EL (cell line): ENCODE data around the gene RYR1.
"Not testable (repeated sequence)": the region's sequence is repeated elsewhere in the genome, so short reads cannot be mapped to it uniquely, and the experiment has no call there.

Experiments used
- DNase-seq: peaks from one replicate; pipeline ENCODE4 v3.0.0-alpha.2; 2016

RYR1 gene

DNA sequence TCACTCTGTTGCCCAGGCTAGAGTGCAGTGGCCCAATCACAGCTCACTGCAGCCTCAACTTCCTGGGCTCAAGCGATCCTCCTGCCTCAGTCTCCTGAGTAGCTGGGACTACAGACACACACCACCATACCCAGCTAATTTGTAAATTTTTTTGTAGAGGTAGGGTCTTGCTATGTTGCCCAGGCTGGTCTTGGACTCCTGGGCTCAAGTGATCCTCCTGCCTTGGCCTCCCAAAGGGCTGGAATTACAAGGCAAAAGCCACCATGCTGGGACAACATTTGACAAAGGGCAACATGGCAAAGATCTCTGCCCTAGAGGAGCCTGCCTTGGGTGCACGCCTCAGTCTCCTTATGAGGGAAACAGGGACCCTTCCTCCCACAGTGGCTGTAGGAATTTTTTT, 61.9 kb downstream of the RYR1 start:
- DNase-seq: not testable (repeated sequence)

DNA sequence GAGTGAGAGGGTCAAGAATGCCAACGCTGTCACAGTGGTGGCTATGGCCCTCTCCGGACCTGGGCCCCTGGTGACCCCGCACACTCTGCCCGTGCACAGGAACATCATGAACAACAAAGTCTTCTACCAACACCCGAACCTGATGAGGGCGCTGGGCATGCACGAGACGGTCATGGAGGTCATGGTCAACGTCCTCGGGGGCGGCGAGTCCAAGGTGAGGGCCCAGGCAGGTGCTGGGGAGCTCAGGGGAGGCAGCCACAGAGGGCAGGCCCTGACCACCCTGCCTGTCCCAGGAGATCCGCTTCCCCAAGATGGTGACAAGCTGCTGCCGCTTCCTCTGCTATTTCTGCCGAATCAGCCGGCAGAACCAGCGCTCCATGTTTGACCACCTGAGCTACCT, 62.6 kb downstream of the RYR1 start:
- DNase-seq: no peak

DNA sequence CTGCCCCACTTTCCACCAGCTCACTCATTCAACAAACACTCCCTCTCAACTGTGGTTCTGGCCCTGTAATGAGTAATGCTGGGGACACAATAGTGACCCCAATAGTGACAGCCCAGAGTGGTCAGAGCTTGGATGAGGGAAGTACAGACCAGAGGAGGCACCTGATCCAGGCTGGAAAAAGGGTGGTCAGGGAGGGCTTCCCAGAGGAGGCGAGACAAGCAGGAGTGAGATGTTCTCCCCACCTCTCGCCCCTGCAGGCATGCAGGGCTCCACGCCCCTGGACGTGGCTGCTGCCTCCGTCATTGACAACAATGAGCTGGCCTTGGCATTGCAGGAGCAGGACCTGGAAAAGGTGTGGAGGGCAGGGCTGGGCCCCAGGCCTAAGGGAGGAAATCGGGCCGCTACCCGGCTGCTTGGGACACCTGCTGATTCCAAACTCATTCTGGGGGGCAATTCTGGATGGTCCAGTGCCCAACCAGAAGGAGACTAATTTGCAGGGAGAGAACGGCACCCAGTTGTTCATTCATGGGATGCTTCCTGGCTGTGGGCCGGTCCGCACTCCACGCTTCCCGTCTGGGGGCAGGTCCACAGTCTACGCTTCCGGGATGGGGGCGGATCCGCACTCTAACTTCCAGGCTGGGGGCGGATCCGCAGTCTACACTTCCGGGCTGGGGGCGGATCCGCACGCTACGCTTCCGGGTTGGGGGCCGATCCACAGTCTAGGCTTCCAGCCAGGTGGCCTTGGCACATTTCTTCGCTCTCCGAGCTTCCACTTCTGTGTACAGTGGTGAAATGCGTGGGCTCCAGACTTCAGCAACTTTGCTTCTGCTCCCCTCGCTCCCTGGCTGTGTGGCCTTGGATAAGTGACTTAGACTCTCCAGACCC, 63.4 kb downstream of the RYR1 start:
- no peak for DNase-seq

DNA sequence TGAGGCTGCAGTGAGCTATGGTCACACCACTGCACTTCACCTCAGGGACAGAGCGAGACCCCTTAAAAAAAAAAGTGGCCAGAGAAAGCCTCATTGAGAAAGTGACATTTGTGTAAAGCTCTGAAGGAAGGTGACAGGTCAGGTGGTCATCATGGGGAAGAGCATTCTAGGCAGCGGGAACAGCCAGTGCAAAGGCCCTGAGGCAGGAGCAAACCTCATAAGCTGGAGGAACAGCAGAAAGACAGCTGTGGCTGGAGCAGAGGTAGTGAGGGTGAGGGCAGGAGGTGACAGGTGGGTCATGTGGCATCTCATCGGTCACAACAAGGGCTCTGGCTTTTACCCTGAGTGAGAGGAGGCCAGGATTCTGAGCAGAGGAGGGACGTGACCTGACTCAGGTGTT, 64.4 kb downstream of the RYR1 start:
- no peak for DNase-seq

DNA sequence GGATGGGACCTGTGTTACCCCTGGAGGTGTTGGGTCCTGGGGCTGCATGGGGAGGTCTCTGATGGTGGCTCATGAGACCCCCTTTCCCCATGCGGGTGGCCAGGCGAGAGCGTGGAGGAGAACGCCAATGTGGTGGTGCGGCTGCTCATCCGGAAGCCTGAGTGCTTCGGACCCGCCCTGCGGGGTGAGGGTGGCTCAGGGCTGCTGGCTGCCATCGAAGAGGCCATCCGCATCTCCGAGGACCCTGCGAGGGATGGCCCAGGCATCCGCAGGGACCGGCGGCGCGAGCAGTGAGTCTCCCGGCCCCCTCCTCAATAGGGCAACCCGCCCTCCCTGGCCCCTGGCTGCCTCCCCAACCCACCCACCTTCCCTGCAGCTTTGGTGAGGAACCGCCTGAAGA, 66.0 kb downstream of the RYR1 start:
- DNase-seq: no peak

DNA sequence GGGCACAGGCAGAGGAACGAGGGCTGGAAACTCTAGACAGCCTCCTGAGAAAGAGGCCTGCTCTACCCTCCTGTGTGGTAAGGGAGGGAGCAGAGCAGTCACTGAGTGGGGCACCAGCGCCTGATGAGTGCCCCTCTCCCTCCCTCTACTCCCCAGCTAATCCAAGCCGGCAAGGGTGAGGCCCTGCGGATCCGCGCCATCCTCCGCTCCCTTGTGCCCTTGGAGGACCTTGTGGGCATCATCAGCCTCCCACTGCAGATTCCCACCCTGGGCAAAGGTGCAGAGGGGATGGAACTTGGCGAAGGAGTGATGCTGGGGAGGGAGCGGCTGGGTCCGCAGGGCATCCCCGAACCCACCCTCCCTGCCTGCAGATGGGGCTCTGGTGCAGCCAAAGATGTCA, 67.0 kb downstream of the RYR1 start:
- no peak for DNase-seq

DNA sequence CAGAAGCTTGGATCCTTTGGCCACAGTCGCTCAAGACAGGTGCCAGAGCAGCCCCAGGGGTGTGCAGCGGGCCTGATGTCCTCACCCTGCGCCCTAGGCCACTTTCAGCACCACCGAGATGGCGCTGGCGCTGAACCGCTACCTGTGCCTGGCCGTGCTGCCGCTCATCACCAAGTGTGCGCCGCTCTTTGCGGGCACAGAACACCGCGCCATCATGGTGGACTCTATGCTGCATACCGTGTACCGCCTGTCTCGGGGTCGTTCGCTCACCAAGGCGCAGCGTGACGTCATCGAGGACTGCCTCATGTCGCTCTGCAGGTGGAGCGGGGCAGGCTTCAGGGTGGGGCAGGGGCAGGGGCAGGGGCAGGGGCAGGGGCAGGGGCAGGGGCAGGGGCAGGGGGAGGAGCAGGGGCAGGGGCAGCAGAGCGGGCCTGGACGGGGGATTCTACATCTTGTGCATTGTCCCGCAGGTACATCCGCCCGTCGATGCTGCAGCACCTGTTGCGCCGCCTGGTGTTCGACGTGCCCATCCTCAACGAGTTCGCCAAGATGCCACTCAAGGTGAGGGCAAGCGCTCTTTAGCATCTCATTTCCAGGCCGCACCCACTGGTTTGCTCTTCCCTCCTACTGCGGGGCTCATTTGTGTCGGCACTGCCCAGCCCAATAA, 69.1 kb downstream of the RYR1 start:
- no peak for DNase-seq

DNA sequence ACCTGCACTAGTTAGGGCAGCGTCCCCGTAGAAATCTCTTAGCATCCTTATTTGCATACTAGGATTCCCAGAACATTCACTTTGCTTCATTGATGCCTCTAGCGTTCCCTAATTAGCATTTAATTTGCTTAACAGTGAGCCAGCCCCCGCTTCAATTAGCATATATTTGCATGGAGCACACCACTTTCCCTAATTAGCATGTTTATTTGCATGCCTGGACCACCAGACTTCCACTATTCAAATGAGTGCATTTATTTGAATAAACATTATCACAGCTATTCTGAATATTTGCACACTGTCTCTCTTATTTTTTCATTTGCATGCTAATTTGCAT, 69.6 kb downstream of the RYR1 start:
- no peak for DNase-seq

DNA sequence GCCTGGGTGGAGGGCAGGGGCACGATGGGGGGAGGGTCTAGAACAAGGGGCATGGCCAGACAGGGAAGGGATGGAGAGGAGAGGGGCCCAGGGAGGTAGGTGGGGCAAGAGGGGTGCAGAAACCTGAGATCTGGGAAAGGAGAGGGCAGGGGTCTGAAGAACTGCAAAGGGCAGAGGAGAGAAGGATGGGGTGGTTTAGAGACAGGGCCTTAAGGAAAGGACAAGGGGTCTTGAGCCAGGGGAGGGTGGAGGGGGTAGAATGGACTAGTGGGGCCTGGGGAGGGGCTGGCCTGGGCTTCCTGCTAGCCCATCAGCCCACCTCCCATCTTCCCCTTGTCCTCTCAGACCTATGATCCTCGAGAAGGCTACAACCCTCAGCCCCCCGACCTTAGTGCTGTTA, 72.5 kb downstream of the RYR1 start:
- DNase-seq: no peak

DNA sequence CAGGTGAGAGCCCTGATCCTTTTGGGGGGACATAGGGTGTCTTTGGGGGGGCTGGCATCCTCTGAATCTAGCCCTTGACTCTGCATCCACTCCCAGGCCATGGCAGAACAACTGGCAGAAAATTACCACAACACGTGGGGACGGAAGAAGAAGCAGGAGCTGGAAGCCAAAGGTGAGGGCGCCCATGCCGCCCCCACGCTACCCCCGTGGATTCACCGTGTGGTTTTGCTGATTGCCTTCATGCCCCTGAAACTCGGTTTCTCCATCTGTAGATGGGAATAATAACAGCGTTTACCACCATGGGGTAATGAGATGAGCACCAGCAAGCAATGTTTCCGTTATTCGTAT, 72.9 kb downstream of the RYR1 start:
- DNase-seq: no peak

DNA sequence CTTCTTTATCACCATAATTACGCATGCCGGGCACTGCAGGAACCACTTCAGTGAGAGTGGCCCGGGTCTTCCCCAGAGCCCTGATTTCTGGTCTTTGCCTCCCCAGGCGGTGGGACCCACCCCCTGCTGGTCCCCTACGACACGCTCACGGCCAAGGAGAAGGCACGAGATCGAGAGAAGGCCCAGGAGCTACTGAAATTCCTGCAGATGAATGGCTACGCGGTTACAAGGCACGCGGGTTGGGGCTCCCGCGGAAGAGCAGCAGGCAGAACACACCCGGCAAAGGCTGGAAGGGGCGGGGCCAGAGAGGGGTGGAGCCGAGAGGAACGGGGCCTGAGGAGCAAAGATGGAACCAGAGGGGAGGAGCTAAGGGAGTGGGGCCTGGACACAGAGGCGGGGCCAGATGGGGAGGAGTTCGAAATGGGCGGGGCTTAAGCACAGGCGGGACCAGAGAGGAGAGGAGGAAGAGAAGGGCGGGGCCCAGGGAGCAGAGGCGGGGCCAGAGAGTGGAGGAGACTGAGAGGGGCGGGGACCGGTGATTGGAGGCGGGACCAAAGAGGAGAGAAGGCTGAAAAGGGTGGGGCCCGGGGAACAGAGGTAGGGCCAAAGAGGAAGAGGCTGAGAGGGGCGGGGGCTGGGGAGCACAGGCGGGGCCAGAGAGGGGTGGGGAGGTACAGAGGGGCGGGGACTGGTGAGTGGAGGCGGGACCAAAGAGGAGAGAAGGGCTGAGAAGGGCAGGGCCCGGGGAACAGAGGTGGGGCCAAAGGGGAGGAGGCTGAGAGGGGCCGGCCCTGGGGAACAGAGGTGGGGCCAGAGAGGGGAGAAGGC, 73.4 kb downstream of the RYR1 start:
- peak; percentile 65 for DNase-seq

DNA sequence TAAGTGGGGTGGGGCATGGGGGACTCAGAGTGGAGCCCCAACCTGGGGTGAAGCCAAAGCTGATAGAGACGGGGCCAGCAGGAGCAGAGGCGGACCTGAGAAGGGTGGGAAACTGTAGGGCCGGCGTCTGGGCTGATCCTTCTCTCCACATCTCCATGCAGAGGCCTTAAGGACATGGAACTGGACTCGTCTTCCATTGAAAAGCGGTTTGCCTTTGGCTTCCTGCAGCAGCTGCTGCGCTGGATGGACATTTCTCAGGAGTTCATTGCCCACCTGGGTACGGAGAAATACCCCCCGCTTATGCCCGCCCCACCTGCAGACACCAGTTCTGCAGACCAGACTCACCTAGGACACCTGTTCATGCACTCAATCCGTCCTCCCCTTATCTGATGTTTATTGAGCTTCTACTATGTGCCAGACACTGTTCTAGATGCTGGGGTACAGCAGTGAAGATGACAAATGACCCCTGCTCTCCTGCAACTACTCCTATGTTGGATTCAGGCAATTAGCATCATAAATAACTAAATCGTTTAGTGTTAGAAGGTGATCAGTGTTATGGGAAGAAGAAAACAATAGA, 74.1 kb downstream of the RYR1 start:
- DNase-seq: no peak

DNA sequence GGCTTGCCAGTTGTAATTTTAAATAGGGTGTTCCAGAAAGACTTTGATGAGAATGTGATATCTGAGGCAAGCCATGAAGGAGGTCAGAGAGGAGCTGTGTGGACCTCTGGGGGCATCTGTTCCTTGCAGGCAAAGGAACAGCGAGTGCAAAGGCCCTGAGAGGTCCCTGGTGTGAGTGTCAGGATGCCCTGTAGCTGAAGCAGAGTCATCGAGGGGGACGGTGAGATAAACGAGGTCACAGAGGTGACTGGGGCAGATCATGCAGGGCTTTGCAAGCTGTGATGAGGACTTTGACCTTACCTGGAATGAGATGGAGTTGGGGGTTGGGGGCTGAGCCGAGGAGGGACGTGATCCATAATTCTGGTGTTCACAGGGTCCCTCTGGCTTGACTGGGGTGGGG, 75.0 kb downstream of the RYR1 start:
- no peak for DNase-seq

DNA sequence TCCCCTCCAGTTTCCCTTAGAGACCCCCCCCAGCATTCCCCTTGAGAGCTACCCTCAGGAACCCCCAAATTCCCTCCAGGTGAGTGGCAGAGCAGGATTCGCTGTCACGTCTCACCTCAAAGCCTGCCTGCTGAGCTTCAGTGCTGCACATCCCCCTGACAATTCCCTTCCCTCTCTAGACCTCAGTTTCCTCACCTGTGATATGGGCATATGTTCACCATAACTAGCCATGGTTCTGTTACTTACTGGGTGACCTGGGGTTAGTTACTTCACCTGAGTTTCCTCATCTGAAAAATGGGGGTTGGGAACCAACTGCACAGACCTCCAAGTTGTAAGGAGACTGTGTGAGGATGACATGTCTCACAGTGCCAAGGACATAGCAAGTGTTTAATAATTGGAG, 75.5 kb downstream of the RYR1 start:
- DNase-seq: no peak

DNA sequence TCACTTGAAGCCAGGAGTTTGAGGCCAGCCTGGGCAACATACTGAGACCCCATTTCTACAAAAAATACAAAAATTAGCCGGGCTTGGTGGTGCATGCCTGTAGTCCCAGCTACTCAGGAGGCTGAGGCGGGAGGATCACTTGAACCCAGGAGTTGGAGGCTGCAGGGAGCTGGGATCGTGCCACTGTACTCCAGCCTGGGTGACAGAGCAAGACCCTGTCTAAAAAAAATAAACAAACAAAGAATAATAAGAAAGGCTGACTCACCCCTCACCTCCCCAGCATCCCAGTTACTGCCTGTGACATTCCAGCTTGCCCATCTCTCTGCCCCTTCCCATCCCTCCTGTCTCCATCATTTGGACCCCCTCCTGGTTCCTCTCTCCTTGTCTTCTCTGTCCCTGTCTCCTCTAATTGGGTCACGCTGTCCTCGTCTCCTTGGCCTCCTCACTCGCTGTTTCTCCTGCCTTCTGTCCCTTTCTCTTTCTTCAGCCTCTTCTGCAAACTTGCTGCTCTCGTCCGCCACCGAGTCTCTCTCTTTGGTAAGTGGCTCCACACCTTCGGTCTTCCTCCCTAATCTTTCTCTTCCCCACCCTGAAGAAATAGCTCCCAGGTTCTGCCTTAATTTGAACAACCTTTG, 77.7 kb downstream of the RYR1 start:
- no peak for DNase-seq

DNA sequence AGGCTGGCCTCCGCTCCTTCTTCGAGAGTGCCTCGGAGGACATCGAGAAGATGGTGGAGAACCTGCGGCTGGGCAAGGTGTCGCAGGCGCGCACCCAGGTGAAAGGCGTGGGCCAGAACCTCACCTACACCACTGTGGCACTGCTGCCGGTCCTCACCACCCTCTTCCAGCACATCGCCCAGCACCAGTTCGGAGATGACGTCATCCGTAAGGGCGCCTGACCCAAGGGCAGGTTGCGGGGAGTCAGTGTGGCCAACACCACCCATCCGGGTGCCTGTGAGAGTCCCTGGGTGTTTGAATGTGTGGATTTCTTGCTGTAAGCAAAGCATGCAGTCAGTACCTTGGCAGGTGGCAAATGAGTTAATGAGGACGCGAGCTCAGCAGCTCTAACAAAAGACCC, 78.8 kb downstream of the RYR1 start:
- DNase-seq: no peak

DNA sequence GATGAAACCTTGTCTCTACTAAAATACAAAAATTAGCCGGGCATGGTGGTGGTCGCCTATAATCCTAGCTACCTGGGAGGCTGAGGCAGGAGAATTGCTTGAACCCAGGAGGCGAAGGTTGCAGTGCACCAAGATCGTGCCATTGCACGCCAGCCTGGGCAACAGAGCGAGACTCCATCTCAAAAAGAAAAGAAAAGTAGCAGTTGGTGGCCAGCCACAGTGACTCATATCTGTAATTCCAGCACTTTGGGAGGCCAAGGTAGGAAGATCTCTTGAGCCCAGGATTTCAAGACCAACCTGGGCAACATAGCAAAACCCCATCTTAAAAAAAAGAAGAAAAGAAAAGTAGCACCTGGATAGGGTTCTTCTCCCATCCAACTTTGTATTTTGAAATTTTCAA, 79.7 kb downstream of the RYR1 start:
- not testable (repeated sequence) for DNase-seq

DNA sequence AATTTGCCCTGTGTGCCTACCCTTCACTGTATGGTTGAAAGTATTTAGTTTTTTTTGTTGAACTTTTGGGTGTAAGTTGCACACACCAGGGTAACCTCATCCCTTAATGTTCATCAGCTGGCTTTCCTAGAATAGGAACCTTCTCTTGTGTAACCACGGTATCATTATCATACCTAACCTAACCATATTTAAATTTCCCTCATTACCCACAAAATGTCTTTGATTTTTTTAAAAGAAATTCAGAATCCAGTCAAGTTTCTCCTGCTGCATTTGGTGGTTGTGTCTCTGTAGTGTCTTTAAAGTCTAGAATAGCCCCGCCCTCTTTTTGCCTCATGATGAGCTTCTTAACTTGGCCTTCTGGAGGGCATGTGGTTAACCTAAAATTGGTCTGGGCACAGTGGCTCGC, 80.3 kb downstream of the RYR1 start:
- no peak for DNase-seq

DNA sequence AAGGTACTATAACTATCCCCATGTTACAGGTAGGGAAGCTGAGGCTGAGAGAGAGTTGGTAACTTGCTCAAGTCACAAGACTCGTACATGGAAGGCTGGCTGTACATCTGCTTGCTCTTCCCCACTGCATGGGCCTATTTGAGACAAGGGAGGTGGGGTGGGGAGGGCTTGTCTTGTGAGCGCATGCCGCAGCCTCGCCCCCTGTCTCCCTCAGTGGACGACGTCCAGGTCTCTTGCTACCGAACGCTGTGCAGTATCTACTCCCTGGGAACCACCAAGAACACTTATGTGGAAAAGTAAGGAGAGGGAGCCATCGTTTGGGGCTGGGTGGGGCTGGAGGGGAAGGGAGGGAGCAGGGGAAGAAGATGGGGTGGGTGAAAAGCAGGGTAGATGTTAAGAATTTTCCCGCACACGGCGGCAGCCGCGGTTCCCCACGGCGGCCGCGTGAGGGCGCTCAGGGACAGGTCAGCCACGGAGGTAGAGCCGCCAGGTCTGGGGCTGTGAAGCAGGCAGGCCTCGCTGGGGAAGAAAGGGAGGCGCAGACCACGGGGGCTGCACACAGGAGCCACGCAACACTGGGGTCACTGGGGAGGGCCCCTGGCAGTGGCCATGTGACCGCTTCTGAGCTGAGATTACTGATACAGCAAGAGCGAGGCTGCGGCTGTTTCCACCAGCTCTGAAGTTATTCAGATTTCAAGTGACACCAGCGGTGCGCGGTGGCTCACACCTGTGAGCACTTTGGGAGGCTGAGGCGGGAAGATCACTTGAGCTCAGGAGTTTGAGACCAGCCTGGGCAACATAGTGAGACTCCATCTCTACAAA, 81.5 kb downstream of the RYR1 start:
- peak; percentile 61 for DNase-seq

DNA sequence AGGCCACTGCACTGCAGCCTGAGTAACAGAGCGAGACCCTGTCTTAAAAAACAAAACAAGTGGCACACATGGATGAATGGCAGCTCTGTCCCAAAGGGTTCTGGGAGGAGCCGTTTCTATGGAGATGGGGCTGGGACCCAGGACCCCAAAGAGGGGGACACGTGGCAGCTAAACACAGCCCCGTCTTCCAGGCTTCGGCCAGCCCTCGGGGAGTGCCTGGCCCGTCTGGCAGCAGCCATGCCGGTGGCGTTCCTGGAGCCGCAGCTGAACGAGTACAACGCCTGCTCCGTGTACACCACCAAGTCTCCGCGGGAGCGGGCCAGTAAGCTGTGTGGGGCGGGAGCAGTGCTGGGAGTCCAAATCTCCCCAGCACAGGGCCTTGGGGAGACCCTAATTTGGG, 82.4 kb downstream of the RYR1 start:
- DNase-seq: no peak

DNA sequence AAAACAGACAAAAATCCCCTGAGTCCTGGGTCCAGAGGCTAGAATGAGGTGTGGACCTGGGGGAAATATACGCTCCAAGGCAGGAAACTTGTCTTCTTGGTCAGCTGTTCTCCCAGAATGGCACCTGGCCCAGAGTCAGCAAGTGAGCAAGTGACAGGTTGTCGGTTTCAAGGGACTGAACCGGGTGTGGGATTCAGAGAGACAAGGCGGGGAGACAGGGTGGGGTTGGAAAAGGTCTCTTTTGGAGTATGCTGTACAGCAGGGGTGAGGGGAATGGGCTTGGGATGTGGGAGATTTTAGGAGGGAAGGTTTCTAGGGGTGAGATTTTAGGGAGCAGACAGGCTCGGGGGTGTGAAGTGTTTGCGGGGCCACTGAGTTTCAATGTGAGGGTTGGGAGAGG, 83.3 kb downstream of the RYR1 start:
- no peak for DNase-seq

DNA sequence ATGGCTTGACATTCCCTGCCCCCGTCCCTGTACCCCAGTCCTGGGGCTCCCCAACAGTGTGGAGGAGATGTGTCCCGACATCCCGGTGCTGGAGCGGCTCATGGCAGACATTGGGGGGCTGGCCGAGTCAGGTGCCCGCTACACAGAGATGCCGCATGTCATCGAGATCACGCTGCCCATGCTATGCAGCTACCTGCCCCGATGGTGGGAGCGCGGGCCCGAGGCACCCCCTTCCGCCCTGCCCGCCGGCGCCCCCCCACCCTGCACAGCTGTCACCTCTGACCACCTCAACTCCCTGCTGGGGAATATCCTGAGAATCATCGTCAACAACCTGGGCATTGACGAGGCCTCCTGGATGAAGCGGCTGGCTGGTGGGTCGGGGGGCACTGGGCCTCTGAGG, 83.8 kb downstream of the RYR1 start:
- no peak for DNase-seq
